Central memory CD4-positive, alpha-beta T cell (primary cell): ENCODE results near the gene SUSD3.

Experiments
- DNase-seq: peaks from one replicate; pipeline ENCODE4 v3.0.0; 2022

SUSD3 gene

DNA sequence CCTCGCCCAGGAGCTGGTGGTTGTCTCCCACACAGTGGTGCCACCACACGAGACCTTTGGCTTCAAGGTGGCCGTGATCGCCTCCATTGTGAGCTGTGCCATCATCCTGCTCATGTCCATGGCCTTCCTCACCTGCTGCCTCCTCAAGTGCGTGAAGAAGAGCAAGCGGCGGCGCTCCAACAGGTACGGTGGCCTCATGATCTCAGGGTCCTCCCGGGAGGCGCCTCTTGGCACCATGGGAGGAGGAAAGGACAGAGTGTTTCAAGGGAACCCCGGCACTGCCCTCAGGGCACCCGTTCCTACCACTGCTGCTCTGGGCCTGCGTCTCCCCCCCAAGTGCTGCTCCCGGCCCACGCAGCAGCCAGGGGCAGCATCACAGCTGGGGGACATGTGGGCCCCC lies 19.3 kb downstream of the SUSD3 start:
- DNase-seq: no peak

DNA sequence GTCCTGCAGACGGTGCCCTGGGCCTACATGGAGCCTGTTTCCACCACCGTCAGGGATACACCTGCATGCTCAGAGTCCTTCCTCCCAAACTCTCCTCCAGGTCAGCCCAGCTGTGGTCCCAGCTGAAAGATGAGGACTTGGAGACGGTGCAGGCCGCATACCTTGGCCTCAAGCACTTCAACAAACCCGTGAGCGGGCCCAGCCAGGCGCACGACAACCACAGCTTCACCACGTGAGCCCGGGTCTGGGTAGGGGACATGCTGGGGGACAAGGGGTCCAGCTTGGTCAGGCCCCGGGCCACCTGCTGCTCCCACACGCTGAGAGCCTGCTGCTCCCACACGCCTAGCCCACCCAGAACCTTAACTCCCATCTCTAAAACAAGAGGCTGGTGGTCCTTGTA lies 20.9 kb downstream of the SUSD3 start:
- no peak for DNase-seq

DNA sequence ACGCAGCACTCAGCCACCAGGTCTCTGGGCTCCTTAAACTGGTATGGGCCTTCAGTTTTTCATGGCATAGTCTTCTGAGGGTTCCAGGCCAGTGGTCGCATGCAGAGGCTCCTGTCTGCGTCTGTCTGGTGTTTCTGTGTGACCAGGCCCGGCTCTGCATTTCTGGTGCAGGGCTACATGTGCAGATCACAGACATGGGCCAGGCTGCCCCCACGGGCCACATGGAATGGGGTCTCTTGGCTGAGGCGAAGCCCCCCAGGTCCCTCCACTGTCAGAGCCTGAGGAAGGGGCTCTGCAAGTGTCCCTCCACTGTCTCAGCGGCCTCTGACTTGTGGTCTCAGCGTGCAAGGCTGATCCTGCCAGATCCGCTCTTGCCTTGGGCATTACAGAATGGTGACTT lies 21.9 kb downstream of the SUSD3 start:
- no peak for DNase-seq

DNA sequence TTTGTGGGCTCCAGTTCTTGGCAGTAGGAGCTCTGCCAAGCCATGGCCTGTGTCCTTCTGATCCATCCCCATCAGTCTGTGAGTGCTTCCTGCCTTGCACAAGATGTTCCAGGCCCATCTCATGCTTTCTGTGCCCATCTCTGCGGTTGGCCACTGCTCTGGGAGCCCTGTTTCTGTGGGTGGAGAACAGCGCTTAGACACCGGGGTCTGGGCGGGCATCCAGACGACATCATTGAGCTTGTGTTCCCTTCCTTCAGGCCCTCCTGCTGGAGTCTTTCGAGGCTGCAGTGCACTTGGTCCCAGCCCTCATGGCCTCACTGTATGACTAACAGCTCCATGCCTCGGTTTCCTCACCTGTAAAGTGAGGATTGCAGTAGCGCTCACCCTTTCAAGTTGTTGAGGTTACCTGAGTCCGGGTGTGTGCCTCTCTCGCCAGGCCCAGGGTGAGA lies 22.6 kb downstream of the SUSD3 start:
- no peak for DNase-seq

DNA sequence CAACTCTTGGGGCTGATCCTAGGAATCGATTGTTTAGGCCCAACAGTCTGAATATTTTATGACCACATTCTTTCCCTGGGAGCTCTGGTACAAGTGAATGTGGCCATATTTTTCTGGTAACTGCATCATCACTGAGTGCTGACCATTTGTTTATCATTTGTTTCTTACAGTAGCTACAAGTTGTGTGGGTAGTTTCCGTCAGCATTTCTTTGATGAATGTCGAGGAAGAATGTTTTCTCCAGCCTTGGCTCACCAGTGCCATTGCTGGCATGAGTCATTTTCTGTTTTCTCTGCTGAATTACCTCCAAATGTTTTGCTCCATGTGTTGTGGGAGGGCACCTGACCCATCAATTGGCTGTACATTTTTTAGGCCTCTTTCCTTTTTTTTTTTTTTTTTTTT lies 23.4 kb downstream of the SUSD3 start:
- no peak for DNase-seq

DNA sequence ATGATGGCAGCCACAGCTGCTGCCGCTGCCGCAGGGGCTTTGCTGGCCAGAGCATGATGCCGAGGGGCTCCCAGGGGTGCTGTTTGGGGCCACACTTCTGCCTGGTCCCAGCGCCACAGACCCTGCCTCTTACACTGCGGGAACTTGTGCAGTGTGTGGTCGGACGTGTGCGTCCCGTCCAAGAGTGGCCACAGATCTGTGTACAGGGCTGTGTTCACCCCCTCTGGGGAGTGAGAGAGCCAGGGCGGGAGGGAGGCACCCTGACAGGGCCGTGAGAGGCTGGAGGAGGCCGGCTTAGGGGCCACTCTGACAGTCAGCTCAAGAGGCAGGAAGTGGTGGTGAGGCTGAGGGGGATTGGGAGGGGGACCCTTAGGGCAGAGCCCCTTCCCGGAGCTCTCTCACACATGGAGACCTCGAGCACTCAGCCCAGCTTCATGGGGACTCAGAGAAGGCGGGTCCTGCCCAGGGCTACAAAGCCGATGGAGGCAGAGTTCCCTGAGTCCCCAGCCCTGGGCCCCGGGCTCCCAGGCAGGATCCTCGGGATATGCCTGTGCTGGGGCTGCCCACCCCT lies 24.4 kb downstream of the SUSD3 start:
- DNase-seq: no peak

DNA sequence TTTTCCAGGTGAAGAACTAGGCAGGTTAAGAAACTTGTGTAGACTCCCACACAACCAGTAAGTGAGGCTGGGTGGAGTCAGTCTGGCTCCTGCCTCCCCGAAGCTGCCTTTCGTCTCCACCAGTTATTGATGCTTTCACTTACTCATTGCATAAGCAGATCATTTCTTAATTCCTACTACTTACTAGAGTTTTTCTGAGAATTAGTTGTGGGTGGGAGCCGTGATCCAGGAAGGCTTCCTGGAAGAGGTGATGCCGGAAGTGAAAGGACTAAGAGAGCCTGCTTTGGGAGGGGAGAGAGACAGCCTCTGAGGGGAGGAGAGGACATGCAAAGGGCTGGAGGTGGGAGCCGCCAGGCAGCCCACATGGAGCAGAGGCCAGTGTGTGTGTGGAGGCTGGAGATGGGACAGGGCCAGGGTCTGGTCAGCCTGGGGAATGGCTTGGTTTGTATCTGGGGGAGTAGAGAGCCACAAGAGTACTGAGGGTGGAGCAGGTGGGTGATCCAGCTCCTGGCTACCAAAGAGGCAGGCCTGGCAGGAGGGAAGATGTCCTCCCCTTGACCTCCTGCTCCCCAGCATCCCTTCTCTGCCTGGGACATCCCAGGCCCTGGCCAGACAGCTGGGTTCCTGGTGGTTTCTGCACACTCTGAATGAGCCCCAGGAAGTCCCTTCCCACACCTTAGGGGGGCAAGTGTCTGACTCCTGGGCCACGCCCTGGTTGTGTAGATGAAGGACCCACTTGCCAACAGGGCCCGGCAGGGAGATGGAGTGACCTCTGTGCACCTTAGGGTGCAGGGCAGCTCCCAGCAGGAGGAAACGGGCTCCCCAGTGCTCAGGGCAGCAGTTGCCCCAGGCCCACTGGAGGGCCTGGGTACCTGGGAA lies 25.3 kb downstream of the SUSD3 start:
- no peak for DNase-seq

DNA sequence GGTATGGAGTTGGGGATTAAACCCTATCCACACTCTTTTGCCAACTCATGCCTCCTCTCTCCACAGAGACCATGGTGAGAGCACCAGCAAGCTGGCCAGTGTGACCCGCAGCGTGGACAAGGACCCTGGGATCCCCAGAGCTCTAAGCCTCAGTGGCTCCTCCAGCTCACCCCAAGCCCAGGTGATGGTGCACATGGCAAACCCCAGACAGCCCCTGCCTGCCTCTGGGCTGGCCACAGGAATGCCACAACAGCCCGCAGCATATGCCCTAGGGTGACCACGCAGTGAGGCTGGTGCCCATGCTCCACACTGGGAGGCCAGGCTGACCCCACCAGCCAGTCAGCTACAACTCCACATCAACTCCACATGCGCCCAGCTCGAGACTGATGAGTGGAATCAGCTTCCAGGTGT lies 26.0 kb downstream of the SUSD3 start:
- DNase-seq: no peak

DNA sequence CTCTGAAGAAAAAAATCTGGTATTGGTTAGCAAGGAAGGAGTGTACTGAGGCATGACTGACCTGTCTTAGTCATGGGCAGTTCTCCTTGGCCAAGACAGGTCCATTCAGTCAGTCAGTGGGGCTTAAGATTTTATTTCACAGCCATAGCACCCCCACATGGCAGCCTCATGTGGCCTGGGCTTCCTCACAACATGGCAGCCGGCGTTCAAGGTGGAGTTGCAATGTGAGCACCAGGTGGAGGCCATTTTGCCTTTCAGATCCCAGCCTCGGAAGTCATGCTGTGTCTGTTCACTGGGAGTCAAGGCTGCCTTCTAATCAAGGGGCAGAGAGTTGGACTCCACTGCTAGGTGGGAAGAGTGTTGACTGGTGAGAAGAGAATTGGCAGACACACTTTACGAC lies 27.2 kb downstream of the SUSD3 start:
- DNase-seq: no peak

DNA sequence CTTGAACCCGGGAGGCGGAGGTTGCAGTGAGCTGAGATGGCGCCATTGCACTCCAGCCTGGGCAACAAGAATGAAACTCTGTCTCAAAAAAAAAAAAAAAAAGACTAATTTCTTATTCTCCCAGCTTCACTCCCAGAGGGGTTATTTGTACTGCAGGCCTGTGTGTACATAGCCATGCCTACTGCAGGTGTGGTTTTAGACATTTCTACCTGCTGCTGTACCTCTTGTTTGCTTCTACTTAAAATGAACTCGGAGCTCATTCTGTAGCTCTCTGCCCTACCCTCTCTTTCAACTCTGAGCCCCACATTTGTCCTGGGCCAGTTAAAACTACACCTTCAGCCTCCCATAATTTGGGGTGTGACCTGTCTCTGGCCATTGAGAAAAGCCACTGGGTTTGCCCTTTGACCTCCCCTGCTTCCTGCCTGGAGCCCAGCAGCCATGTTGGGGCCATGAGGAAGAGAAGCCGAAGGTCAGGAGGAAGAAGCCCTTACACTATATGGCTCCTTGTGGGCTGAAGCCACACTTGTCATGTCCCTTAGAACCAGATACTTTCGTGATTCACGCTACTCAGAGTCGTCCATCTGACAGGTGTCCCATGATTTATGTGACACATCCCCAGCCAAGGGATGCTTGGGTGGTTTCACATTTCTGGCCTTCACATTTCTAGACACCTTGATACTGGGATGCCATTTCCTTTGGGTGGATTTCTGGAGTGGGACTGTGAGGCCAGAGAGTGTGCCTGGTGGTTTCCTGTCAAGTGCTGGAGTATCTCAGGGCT lies 28.1 kb downstream of the SUSD3 start:
- DNase-seq: no peak

DNA sequence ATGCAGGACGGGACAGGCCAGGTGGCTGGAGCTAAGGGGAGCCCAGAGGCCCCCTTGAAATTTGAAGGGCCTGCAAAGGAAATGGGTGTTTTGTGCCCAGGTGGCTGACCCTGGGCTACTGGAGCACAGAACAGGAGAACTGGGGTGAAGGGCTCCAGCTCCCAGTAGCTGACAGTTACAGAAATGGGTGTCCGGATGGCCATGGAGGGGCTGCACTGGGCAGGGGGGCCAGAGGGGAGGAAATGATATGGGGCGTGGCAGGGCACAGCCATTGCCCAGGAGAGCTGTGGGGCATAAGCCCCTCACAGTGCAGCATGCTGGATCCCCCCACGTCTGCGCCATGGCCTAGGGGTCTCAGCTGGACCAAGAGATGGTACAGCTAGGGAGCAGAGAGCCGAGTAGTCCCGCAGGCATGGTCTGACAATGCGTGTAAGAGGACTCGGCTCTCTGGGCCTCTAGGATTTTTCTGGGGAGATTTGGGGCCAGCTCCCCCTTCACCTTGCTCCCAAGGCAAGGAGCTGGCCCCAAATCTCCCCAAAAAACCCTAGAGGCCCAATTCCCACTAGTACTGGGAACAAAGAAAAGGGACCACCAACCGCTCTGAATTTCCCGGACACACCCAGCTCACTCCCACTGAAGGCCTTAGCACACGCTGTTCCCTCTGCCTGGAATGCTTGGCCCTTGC lies 29.6 kb downstream of the SUSD3 start:
- DNase-seq: no peak

DNA sequence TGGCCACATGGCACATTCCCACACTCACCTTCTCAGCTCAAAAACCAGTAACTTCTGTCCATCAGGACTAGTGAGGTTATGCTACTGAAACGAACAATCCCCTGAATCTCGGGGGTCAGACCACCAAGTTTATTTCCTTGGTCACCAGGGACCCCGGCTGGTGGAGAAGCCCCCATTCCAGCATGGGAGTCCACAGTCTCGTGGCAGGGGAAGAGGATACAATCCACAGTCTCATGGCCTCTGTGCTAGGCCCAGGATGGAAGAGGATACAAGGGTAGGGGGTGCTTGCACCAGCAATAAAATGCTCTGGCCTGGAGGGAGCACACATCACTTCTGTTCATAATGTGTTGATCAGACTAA lies 30.1 kb downstream of the SUSD3 start:
- DNase-seq: no peak

DNA sequence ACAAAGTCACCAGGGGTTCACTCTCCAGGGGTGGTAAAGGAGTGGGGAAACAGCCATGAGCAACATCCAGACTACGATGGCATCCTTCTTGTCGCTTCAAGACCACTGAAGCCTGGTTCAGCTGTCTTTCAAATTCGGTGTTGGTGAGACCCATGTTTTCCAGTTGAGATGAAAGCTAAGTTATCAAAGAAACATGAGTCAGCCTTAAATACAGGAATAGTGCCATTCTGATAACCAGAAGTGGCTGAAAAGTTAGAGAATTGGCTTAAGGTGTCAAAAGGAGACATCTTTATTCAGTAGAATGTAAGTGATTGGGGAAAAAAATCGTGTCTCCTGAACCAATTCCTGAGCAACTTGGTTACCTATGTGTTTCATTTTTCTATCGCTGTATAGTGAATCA lies 30.5 kb downstream of the SUSD3 start:
- no peak for DNase-seq

DNA sequence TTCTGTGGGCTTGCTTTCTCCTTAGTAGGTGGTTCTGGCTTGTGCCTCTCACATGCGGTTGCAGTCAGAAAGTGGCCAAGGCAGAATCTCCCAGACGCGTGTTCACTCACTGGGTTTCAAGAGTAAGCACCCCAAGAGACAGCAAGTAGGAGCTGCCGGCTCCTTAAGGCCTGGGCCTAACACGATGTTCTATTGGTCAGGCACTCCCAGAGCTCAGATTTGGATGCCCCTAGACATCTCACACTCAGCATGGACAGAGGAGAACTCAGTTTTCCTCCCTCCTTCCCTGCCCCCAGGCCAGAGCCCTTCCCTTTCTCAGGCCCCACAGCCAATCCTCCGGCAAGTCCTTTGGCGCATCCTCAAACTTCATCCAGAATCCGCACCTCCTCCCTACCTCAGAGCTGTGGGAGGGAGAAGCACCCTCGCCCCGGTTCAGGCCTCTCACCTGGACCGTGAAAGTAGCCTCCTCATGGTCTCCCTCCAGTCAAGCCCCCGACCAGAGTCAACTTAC lies 31.0 kb downstream of the SUSD3 start:
- DNase-seq: no peak

DNA sequence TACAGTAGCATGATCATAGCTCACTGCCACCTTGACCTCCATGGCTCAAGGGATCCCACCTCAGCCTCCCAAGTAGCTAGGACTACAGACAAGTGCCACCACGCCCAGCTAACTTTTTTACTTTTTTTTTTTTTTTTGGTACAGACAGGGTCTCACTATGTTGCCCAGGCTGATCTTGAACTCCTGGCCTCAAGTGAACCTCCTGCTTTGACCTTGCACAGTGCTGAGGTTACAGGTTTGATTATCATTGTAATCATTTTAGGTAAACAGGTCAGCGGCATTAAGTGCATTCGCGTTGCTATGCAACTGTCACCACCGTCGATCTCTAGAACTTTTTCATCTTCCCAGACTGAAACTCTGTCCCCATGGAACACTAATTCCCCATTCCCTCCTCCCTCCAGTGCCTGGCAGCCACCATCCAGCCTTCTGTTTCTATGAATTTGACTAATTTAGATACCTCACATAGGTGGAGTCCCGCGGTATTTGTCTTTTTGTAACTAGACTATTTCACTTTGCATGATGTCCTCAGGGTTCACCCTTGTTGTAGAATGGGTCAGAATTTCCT lies 31.7 kb downstream of the SUSD3 start:
- no peak for DNase-seq

DNA sequence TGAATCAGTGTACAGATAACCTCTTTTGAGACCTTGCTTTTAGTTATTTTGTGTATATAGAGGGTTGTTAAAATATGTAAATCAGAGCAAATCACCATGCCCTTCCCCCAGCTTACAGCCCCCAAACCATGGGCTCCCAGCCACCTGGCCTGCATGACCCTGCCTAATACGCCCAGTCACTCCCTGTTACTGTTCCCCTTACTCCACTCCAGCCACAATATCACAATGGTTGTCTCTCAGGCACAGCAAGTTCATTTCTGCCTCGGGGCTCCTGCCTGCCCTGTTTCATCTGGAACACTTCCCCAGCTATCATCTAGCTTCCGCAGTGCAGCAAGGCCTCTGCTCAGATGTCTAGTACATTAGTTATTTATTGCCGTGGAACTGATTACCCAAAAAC lies 32.6 kb downstream of the SUSD3 start:
- no peak for DNase-seq

DNA sequence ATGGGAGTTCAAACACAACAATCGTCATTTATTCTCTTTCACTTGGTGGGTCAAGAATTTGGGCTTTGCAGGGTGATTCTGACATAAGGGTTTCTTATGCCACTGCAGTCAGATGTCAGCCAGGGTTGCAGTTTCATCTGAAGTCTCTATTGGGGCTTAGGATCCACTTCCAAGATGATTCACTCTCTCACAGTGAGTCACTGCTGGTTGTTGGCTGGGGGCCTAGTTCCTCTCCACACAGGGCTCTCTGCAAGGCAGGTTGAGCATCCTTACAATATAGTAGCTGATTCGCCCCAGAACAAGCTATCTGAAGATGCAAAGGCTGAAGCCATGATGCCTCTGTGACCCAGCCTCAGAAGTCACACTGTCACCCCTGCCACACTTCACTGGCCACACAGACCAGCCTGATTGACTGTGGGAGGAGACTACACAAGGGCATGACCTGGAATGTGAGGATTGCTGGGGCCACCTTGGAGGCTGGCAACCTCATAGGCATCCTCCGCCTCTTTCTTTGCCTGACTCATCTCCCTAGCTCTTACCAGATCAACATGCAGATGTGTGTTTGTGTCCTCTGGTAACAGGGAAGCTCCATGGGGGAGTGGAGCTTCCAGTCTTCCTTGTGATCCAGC lies 33.1 kb downstream of the SUSD3 start:
- no peak for DNase-seq

DNA sequence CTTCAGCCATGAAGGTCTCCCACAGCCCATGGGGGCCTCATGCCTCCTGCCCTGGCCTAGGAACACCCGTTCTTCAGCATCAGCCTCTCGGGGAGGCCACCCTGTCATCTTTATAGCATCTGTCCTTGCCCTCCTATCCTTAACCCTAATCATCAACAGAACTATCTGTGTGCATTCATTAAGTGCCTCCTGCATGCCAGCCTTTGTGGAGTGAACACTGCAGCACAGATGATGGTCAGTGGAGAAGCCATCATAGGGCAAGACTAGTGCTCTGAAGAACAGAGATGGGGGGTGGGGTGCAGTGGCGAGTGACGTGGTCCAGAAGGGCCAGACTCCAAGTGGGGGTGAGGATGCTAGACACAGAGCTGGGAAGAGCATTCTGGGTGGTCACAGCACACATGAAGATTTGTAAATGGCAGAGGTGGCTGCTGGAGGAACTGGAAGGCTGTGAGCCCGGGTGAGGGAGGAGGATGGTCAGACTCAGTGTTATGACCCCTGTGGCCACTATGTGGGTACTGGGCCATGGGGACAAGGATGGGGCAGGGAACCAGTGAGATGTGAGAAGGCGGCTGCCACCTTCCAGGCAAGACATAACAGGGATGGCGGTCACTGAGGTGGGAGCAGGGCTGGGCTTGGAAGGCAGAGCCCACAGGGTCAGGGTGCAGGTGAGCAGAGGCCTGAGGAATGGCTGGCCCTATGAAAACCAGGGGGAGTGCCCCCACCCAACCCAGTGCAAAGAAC lies 33.9 kb downstream of the SUSD3 start:
- no peak for DNase-seq

DNA sequence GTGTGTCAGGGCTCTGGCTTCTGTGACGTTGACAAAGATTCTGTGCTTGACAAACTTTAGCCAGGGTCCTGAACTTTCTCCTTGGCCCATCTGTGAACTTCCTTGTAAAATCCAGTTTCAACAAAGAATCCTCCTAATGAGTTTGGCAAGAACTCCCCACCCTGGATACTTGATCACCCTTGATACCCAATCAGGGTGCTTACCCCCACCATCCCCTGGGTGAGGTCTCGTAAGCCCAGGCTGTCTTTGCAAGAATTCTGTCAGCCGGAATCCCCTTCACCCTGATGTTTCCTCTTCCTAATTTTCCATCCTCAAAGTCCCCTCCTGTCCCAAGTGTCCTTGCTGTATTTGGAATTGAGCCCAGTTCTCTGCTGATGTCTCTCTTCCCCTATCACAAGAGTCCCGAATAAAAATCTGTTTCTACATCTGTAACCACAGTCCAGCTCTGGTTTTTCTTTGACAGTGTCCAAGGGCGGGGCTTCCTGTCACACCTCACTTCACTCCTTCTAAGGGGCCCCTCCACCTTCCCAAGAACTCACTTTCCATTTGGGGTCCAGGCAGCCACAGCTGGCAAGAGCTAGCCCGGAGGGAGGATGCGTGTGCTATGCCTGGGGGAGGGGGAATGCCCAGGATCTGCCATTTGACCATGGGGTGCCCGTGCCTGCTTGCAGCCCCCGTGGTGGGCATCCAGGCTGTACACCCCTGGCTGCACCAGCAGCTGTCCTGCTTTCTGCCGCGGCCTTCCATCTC lies 34.8 kb downstream of the SUSD3 start:
- DNase-seq: no peak

DNA sequence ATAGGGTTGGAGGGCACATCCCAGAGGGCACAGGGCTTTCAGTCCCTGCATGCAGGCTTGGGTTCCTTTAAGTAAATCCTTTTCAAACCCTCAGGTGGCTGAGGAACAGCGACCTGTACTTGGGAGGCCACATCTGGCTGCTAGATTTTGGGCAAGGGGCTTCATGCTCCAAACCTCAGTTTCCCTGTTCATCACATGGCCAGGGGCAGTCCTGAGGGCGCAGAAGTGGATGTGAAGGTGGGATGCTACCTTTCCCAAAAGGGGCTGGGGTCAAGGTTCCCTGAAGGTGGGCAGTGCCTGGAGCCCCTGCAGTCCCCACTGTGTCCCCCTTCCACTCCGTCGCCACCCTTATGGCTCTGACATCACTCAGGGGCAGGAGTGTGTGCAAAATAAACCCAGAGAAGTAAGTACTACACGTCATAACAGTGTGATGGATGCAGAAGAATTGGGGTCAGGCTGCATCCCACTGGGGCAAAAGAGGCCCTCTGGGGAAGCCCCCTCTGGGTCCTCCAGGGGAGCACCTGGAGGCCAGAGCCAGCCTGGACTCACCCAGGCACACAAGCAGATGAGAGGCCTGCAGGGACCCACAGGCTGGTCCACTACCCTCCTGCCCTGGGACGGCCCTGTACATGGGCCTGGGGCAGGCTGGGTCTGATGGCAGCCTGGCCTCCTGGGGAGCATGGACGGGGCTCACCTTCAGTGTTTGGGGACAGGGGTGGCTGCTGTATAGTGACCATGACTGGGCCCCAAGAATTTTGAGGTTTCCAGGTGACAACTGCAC lies 35.6 kb downstream of the SUSD3 start:
- DNase-seq: no peak
